ENCODE data around the gene MDFIC2. TPM values are rescaled to one million over a fixed set of nuclear protein-coding genes. Genes with fewer than 3 reads are reported as not detected.
A peak's percentile ranks its signal among the peaks of the same experiment; 100 is the strongest.

Gene MDFIC2
- total RNA-seq = not detected
- polyA plus RNA-seq = not detected
- total RNA-seq = not detected

DNA sequence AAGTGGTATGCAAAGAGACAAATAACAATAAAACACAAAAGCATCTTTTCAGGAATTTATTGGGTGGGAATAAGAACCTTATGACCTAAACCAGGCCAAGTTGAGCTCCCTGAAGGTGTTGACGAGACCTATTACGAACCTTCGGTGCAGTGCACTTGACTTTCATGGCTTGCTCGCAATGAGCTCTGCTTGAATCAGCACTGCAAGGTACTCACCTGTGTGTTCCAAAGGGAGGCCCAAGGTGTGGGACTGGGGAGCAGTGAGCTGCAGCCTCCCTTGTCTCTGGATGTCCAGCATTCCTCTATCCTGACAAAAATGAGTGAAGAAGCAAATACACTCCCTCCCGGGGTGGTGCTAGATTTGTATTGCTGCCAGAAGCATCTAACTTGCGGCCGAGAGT, at the start of gene MDFIC2:
MDFIC2 (minus strand) TSS at position 303 of the 400 bp plus-strand sequence. CDS start 665 bp downstream, outside the sequence.
- H3K9me3 ChIP-seq (ENCODE audit: control insufficient read depth in 2 of 3, low read length in 3 of 3) = no peaks in the 10 kb centered on the region
- no peak within 1 kb of the TSS for H3K27ac ChIP-seq (ENCODE audit: low read depth, low read length)
- no peak within 1 kb of the TSS for H3K27ac Mint-ChIP-seq
- no peaks in the 10 kb centered on the region for H3K27me3 ChIP-seq (ENCODE audit: control insufficient read depth in 2 of 2, insufficient read depth in 2 of 2, low read length in 2 of 2)
- no peak within 1 kb of the TSS for H3K4me3 Mint-ChIP-seq
- H3K36me3 ChIP-seq (ENCODE audit: control insufficient read depth in 2 of 3, insufficient read depth in 3 of 3, low read length in 3 of 3) = no peaks in the 10 kb centered on the region
- intact Hi-C loops (cut with micrococcal nuclease) = no loop called here
- ChIA-PET CTCF (no interaction called here), POLR2A (no interaction called here)
- H3K9me3 Mint-ChIP-seq = no peaks in the 10 kb centered on the region
- no peak within 1 kb of the TSS for H3K4me3 ChIP-seq (ENCODE audit: low read length)
- H3K36me3 Mint-ChIP-seq = no peaks in the 10 kb centered on the region
- no peaks in the 10 kb centered on the region for H3K4me1 ChIP-seq (ENCODE audit: control insufficient read depth in 2 of 2, insufficient read depth in 2 of 2, low read length in 2 of 2)
- ATAC-seq (no peak), DNase-seq (no peak)
- H3K27me3 Mint-ChIP-seq = peaks cover 0 to 23% (median 5%) of the 10 kb centered on the region in 5 donors
- H3K4me1 Mint-ChIP-seq = no peaks in the 10 kb centered on the region

DNA sequence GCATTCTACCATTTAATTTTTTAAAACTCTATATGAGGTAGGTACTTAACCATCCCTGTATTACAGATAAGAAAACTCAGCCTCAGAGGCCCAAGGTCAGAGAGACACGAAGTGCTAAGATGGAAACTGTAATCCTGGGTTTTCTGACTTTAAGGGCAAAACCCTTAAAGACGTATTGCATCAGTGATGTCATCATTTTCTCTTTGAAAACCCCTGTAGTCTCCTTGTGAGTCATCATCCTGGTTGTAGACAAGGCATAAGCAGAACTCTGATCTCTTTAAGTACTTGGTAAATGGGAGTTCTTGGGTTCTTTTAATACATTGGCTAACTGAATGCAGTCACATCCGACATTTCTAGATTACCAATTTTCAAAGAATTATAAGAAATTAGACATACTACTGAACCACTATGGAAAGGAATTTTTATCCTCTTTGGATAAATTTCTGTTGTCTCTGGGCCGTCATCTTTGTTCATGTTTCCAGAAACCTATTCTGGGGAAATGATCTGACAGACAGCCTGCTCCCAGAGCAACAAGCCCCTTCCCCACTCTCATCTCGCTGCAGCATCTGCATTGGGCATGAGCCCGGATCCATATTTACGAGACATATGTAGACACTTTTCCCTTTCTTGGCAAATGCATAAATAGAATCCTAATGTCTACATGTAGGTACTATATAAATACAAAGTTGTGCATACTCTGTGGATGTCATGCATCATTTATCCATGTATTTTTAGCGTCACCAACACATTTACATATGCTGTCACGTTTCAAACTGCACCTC, 48.7 kb upstream of the MDFIC2 start:
- ChIA-PET CTCF (no interaction called here), POLR2A (no interaction called here)
- no peak for ATAC-seq
- no peak overlapping the region for H3K27ac Mint-ChIP-seq
- no peaks in the 10 kb centered on the region for H3K36me3 Mint-ChIP-seq
- peaks cover 0 to 6% (median 0%) of the 10 kb centered on the region in 5 donors for H3K27me3 Mint-ChIP-seq
- Histone ChIP-seq H3K4me1 (ENCODE audit: control insufficient read depth in 2 of 2, insufficient read depth in 2 of 2, low read length in 2 of 2) (no peaks in the 10 kb centered on the region), H3K4me3 (ENCODE audit: low read length) (no peak overlapping the region), H3K36me3 (ENCODE audit: control insufficient read depth in 2 of 3, insufficient read depth in 3 of 3, low read length in 3 of 3) (no peaks in the 10 kb centered on the region), H3K9me3 (ENCODE audit: control insufficient read depth in 2 of 3, low read length in 3 of 3) (no peaks in the 10 kb centered on the region), H3K27ac (ENCODE audit: low read depth, low read length) (no peak overlapping the region), H3K27me3 (ENCODE audit: control insufficient read depth in 2 of 2, insufficient read depth in 2 of 2, low read length in 2 of 2) (no peaks in the 10 kb centered on the region)
- intact Hi-C loops (cut with micrococcal nuclease) = no loop called here
- DNase-seq = no peak
- H3K9me3 Mint-ChIP-seq = peaks cover 0 to 28% (median 9%) of the 10 kb centered on the region in 11 donors
- no peaks in the 10 kb centered on the region for H3K4me1 Mint-ChIP-seq
- no peak overlapping the region for H3K4me3 Mint-ChIP-seq

DNA sequence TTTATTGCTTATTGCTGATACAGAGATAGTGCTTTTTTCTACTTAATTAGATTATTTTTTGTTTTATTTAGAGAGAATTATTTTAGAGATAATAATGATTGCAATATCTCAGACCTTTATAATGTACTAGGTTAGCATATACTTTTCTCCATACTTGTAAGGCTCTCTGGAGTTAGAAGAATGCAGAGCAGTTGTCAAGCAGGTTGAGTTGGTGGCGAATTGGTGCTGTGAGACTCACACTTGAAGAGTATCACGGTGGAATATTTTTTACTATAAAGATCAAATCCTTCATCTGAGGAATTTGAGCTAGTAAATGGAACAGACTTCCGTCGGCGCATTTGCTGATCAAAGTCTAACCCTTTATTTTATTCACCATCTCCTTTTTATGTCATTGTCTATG, 47.3 kb upstream of the MDFIC2 start:
- Mint-ChIP-seq H3K36me3 (no peaks in the 10 kb centered on the region), H3K27ac (no peak overlapping the region), H3K4me3 (no peak overlapping the region), H3K9me3 (peaks cover 0 to 19% (median 5%) of the 10 kb centered on the region in 11 donors), H3K27me3 (peaks cover 0 to 4% (median 0%) of the 10 kb centered on the region in 5 donors), H3K4me1 (no peaks in the 10 kb centered on the region)
- Histone ChIP-seq H3K27me3 (ENCODE audit: control insufficient read depth in 2 of 2, insufficient read depth in 2 of 2, low read length in 2 of 2) (no peaks in the 10 kb centered on the region), H3K36me3 (ENCODE audit: control insufficient read depth in 2 of 3, insufficient read depth in 3 of 3, low read length in 3 of 3) (no peaks in the 10 kb centered on the region), H3K4me1 (ENCODE audit: control insufficient read depth in 2 of 2, insufficient read depth in 2 of 2, low read length in 2 of 2) (no peaks in the 10 kb centered on the region), H3K4me3 (ENCODE audit: low read length) (no peak overlapping the region), H3K27ac (ENCODE audit: low read depth, low read length) (no peak overlapping the region), H3K9me3 (ENCODE audit: control insufficient read depth in 2 of 3, low read length in 3 of 3) (no peaks in the 10 kb centered on the region)
- no peak for ATAC-seq
- ChIA-PET POLR2A (no interaction called here), CTCF (no interaction called here)
- DNase-seq = no peak
- intact Hi-C loops (cut with micrococcal nuclease) = loop anchor here in 1 of 2 donors (10.0 kb wide), 1 partner anchor 1195 kb away; no protein-coding TSS in a partner anchor

DNA sequence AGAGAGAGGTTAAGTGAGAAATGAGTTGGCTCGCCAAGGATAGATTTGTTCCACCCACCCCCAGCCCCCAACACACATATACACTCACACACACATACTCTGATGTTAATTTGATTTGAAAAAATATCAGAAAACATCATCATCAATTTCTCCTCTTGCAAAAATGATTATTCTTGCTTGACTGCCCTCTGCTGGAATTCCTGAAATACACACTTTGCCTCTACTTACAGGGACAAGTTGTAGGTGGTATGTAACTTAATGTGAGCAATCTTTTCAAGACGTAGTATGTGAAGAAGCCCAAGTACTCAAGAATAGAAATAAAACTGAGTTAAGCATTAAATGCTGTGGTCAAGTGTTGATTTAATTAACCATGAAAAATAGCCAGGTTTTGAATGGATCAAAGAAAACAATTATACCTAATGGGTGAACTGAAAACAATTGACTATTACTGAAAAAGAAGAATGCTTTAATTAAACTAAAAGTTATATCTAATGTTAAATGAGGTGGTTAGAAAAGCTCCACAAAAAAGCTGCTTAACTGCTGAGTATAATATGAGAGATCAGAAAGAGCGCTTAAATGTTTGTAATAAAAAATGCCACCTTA, 46.6 kb upstream of the MDFIC2 start:
- Mint-ChIP-seq H3K27me3 (peaks cover 0 to 2% (median 0%) of the 10 kb centered on the region in 5 donors), H3K27ac (no peak overlapping the region), H3K9me3 (peaks cover 0 to 12% (median 0%) of the 10 kb centered on the region in 11 donors), H3K36me3 (no peaks in the 10 kb centered on the region), H3K4me3 (no peak overlapping the region), H3K4me1 (no peaks in the 10 kb centered on the region)
- intact Hi-C loops (cut with micrococcal nuclease) = loop anchor here in 1 of 2 donors (10.0 kb wide), 1 partner anchor 1194 kb away; no protein-coding TSS in a partner anchor
- no peak overlapping the region for H3K27ac ChIP-seq (ENCODE audit: low read depth, low read length)
- CTCF ChIA-PET = no interaction called here
- no peaks in the 10 kb centered on the region for H3K27me3 ChIP-seq (ENCODE audit: control insufficient read depth in 2 of 2, insufficient read depth in 2 of 2, low read length in 2 of 2)
- H3K9me3 ChIP-seq (ENCODE audit: control insufficient read depth in 2 of 3, low read length in 3 of 3) = no peaks in the 10 kb centered on the region
- POLR2A ChIA-PET = no interaction called here
- ATAC-seq (no peak), DNase-seq (peak in 1 of 9 donors; percentile 9)
- H3K36me3 ChIP-seq (ENCODE audit: control insufficient read depth in 2 of 3, insufficient read depth in 3 of 3, low read length in 3 of 3) = no peaks in the 10 kb centered on the region
- no peak overlapping the region for H3K4me3 ChIP-seq (ENCODE audit: low read length)
- no peaks in the 10 kb centered on the region for H3K4me1 ChIP-seq (ENCODE audit: control insufficient read depth in 2 of 2, insufficient read depth in 2 of 2, low read length in 2 of 2)

DNA sequence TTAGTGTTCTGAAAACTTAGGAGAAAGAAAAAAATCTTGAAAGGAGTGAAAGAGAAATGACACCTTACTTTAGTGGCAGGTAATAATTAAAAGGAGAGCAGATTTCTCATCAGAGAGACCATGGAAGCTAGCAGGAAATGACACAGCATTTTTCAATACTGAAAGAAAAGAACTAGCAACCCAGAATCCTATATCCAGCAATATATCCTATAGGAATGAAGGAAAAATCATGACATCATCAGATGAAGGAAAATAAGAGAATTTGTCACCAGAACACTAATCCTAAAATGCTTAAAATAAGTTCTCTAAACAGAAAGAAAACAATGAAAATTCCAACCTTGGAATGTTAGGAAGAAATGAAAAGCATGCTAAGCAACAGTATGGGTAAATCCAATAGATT, 39.8 kb upstream of the MDFIC2 start:
- Histone ChIP-seq H3K27ac (ENCODE audit: low read depth, low read length) (no peak overlapping the region), H3K4me1 (ENCODE audit: control insufficient read depth in 2 of 2, insufficient read depth in 2 of 2, low read length in 2 of 2) (no peaks in the 10 kb centered on the region), H3K4me3 (ENCODE audit: low read length) (no peak overlapping the region), H3K27me3 (ENCODE audit: control insufficient read depth in 2 of 2, insufficient read depth in 2 of 2, low read length in 2 of 2) (no peaks in the 10 kb centered on the region), H3K36me3 (ENCODE audit: control insufficient read depth in 2 of 3, insufficient read depth in 3 of 3, low read length in 3 of 3) (no peaks in the 10 kb centered on the region), H3K9me3 (ENCODE audit: control insufficient read depth in 2 of 3, low read length in 3 of 3) (no peaks in the 10 kb centered on the region)
- H3K9me3 Mint-ChIP-seq = peaks cover 0 to 15% (median 7%) of the 10 kb centered on the region in 11 donors
- DNase-seq (no peak), ATAC-seq (no peak)
- peaks cover 0 to 29% (median 16%) of the 10 kb centered on the region in 5 donors for H3K27me3 Mint-ChIP-seq
- no peaks in the 10 kb centered on the region for H3K4me1 Mint-ChIP-seq
- no peak overlapping the region for H3K27ac Mint-ChIP-seq
- intact Hi-C loops (cut with micrococcal nuclease) = loop anchor here in 1 of 2 donors (10.0 kb wide), 1 partner anchor 1187 kb away; no protein-coding TSS in a partner anchor
- no peaks in the 10 kb centered on the region for H3K36me3 Mint-ChIP-seq
- CTCF ChIA-PET = no interaction called here
- POLR2A ChIA-PET = no interaction called here
- H3K4me3 Mint-ChIP-seq = no peak overlapping the region

DNA sequence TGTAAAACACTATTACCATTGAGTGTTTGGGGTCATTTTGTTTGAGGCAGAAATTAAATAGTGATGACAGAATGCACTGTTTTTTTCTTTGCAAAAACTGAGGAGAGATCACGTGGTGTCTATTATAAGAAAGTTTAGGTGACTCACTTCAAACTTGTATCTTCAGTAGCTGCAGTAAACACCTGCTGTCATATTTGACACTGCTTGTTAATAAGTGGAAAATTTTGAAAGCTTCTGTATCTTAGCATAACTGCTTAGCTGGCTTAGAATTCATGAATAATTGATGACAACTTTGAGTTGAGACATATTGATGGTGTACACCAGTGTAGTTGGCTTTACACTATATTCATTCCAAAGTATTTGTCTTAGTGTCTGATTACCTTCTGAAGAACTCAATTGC, 29.7 kb upstream of the MDFIC2 start:
- CTCF ChIA-PET = no interaction called here
- no peak overlapping the region for H3K27ac ChIP-seq (ENCODE audit: low read depth, low read length)

More for the DNA sequence above, 29.7 kb upstream of the MDFIC2 start:
- no peak overlapping the region for H3K4me3 ChIP-seq (ENCODE audit: low read length)
- H3K9me3 ChIP-seq (ENCODE audit: control insufficient read depth in 2 of 3, low read length in 3 of 3) = no peaks in the 10 kb centered on the region
- no peaks in the 10 kb centered on the region for H3K4me1 ChIP-seq (ENCODE audit: control insufficient read depth in 2 of 2, insufficient read depth in 2 of 2, low read length in 2 of 2)
- ATAC-seq = no peak
- intact Hi-C loops (cut with micrococcal nuclease) = no loop called here
- H3K36me3 Mint-ChIP-seq = no peaks in the 10 kb centered on the region
- H3K27me3 ChIP-seq (ENCODE audit: control insufficient read depth in 2 of 2, insufficient read depth in 2 of 2, low read length in 2 of 2) = no peaks in the 10 kb centered on the region
- no peak overlapping the region for H3K27ac Mint-ChIP-seq
- peaks cover 0 to 19% (median 10%) of the 10 kb centered on the region in 5 donors for H3K27me3 Mint-ChIP-seq
- no peak overlapping the region for H3K4me3 Mint-ChIP-seq
- no peaks in the 10 kb centered on the region for H3K4me1 Mint-ChIP-seq
- H3K9me3 Mint-ChIP-seq = peaks cover 0 to 8% (median 0%) of the 10 kb centered on the region in 11 donors
- no peak for DNase-seq
- H3K36me3 ChIP-seq (ENCODE audit: control insufficient read depth in 2 of 3, insufficient read depth in 3 of 3, low read length in 3 of 3) = no peaks in the 10 kb centered on the region
- POLR2A ChIA-PET = no interaction called here

Measured in naive thymus-derived CD4-positive, alpha-beta T cell (primary cell).